ENCODE measurements around the gene FMNL1. TPM values are rescaled to one million over a fixed set of nuclear protein-coding genes. Genes with fewer than 3 reads are reported as not detected.

The FMNL1 gene
- total RNA-seq, 1 experiment from 2014 or later, result 17.9 TPM

- in situ Hi-C loops (cut with HindIII; ENCODE audit: low sequenced_read_pairs), result no loop called here
Observed at GRCh38 chr17:45291171-45291805, 69.6 kb downstream of the FMNL1 start.

GRCh38 chr17:45292696-45293412, 71.2 kb downstream of the FMNL1 start:
- no peak for DNase-seq (ENCODE audit: low spot score)
- in situ Hi-C loops (cut with HindIII; ENCODE audit: low sequenced_read_pairs), result no loop called here

More at GRCh38 chr17:45291171-45291805, 69.6 kb downstream of the FMNL1 start:
- DNase-seq (ENCODE audit: low spot score), result peak; percentile 82

- in situ Hi-C loops (cut with HindIII; ENCODE audit: low sequenced_read_pairs), result no loop called here
- peak; percentile 89 for DNase-seq (ENCODE audit: low spot score)
Observed at GRCh38 chr17:45293413-45294211, 71.9 kb downstream of the FMNL1 start.

GRCh38 chr17:45294506-45294905, 72.8 kb downstream of the FMNL1 start:
- peak; percentile 27 for DNase-seq (ENCODE audit: low spot score)
- in situ Hi-C loops (cut with HindIII; ENCODE audit: low sequenced_read_pairs), result no loop called here

GRCh38 chr17:45296003-45296832, 74.5 kb downstream of the FMNL1 start:
- in situ Hi-C loops (cut with HindIII; ENCODE audit: low sequenced_read_pairs), result no loop called here

GRCh38 chr17:45296833-45297124, 75.1 kb downstream of the FMNL1 start:
- in situ Hi-C loops (cut with HindIII; ENCODE audit: low sequenced_read_pairs), result no loop called here
- DNase-seq (ENCODE audit: low spot score), result no peak

More at GRCh38 chr17:45296003-45296832, 74.5 kb downstream of the FMNL1 start:
- no peak for DNase-seq (ENCODE audit: low spot score)

Other genes with a start within 250 kb of the FMNL1 start
- gene DCAKD, start 170.3 kb upstream of the FMNL1 start, total RNA-seq (2014; rRNA removed; shearing (Covaris generic)), result 73.9 and 80.9 TPM in 2 replicates
- gene NMT1, start 160.6 kb upstream of the FMNL1 start, total RNA-seq (2014; rRNA removed; shearing (Covaris generic)), result 117 and 153 TPM in 2 replicates
- 29.2 and 86.2 TPM in 2 replicates for gene PLCD3, start 89.4 kb upstream of the FMNL1 start, total RNA-seq (2014; rRNA removed; shearing (Covaris generic))
- gene ACBD4, start 86.2 kb upstream of the FMNL1 start, total RNA-seq (2014; rRNA removed; shearing (Covaris generic)), result 0.49 and 6.1 TPM in 2 replicates
- 24.1 and 26.3 TPM in 2 replicates for gene HEXIM1, start 73.4 kb upstream of the FMNL1 start, total RNA-seq (2014; rRNA removed; shearing (Covaris generic))
- gene HEXIM2, start 60.0 kb upstream of the FMNL1 start, total RNA-seq (2014; rRNA removed; shearing (Covaris generic)), result 16.6 and 18.8 TPM in 2 replicates
- not detected in 2 replicates for gene SPATA32, start 40.2 kb downstream of the FMNL1 start, total RNA-seq (2014; rRNA removed; shearing (Covaris generic))
- gene MAP3K14, start 95.1 kb downstream of the FMNL1 start, total RNA-seq (2014; rRNA removed; shearing (Covaris generic)), result 17.5 and 17.8 TPM in 2 replicates
- 20.9 and 24.9 TPM in 2 replicates for gene ARHGAP27, start 211.0 kb downstream of the FMNL1 start, total RNA-seq (2014; rRNA removed; shearing (Covaris generic))

All from G401 (cell line).